ENCODE data around the gene C3AR1. TPM values are rescaled to one million over a fixed set of nuclear protein-coding genes. Genes with fewer than 3 reads are reported as not detected.

The C3AR1 gene
- polyA plus RNA-seq, 2 of the 4 experiments (the other 2 are of a cell fraction), result not detected

GRCh38 chr12:8048906-8049305 lies 17.3 kb downstream of the C3AR1 start:
- CTCF ChIA-PET, result interaction anchor here (0.7 to 4.6 kb wide), 5 partner anchors 10 to 188 kb away, joined by 3 to 22 read pairs (median 4); no protein-coding TSS in a partner anchor
- 80% methylated on average over 4 of the region's 4 CpGs for WGBS (ENCODE audit: missing lambda C conversion rate)

More at GRCh38 chr12:8048906-8049305, 17.3 kb downstream of the C3AR1 start:
- TF ChIP-seq EP300 (IDR thresholded peaks at IDR 0.05) (no peak), HOXA7 (CRISPR knock-in tag; IDR thresholded peaks at IDR 0.05) (no peak), KDM5A (IDR thresholded peaks at IDR 0.05) (no peak), HMGXB4 (CRISPR knock-in tag; IDR thresholded peaks at IDR 0.05; ENCODE audit: borderline replicate concordance) (no peak), GATA3 (IDR thresholded peaks at IDR 0.05; ENCODE audit: borderline replicate concordance) (no peak), REST (IDR thresholded peaks at IDR 0.05) (no peak), TP53 (CRISPR knock-in tag; IDR thresholded peaks at IDR 0.05) (no peak), JUN (IDR thresholded peaks at IDR 0.05) (no peak), CTCF (IDR thresholded peaks at IDR 0.05) (no peak), HOXB5 (CRISPR knock-in tag; IDR thresholded peaks at IDR 0.05) (no peak), CHD2 (IDR thresholded peaks at IDR 0.05; ENCODE audit: low read length, partially characterized antibody) (no peak), ZC3H11A (IDR thresholded peaks at IDR 0.05) (no peak), EHMT2 (IDR thresholded peaks at IDR 0.05; ENCODE audit: low read depth) (no peak), CBX8 (IDR thresholded peaks at IDR 0.05) (no peak), HDAC2 (IDR thresholded peaks at IDR 0.05) (no peak), ATOH8 (CRISPR knock-in tag; IDR thresholded peaks at IDR 0.05; ENCODE audit: low read depth) (no peak), BHLHE40 (IDR thresholded peaks at IDR 0.05; ENCODE audit: low read depth, low read length) (no peak), USF2 (IDR thresholded peaks at IDR 0.05) (no peak)
- no peak overlapping the region for H3K27ac ChIP-seq
- no peaks in the 10 kb centered on the region for H3K4me1 ChIP-seq
- FAIRE-seq, result no peak
- H3K4me2 ChIP-seq, result no peak overlapping the region
- no peak for DNase-seq (ENCODE audit: low read depth in 1 of 2, low spot score in 1 of 2)
- POLR2A ChIA-PET, result no interaction called here
- no peak overlapping the region for H3K4me3 ChIP-seq
- H3K9me3 ChIP-seq, result no peaks in the 10 kb centered on the region
- no peak for ATAC-seq
